ENCODE measurements around the gene CABP1.

Gene CABP1

GRCh38 chr12:120631097-120631496 lies 9.3 kb upstream of the CABP1 start:
- DNase-seq (ENCODE audit: low read depth, low spot score): no peak

DNA sequence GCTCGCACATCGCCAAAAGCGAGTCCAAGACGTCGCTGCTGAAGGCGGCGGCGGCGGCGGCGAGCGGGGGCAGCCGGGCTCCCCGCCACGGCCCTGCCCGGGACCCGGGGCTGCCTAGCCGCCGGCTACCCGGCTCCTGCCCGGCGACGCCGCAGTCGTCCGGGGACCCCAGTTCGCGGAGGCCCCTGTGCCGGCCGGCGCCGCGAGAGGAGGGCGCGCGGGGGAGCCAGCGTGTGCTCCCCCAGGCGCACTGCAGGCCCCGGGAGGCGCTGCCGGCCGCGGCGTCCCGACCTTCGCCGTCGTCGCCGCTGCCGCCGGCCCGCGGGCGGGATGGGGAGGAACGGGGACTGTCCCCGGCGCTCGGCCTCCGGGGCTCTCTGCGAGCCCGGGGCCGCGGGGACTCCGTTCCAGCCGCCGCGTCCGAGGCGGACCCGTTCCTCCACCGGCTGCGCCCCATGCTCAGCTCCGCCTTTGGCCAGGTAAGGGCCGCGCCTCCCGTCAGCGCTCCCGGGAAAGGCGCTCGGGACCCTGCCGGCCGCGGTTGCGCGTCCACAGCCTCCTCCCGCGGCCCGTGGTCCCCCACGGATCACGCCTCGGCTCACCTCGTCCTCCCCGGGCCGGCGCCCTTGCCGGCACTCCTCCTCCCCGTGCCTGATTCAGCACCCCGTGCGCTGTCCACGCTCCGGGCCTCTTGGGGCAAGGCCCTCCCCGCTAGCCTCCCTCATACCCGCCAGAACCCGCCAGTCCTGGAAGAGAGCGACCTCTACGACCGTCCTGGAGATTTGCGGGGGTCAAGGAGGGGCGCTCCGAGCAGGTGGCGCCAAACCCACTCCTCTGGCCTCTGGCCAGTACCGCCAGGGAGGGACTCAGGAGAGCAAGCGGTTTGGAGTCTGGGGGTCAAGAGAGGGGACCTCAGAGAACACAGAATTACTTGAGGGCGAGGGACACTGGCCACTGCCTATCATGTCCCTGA lies 721 bp downstream of the CABP1 start:
- DNase-seq (ENCODE audit: low read depth, low spot score): peak; percentile 13

GRCh38 chr12:120642121-120642520 lies 1.7 kb downstream of the CABP1 start:
- DNase-seq (ENCODE audit: low read depth, low spot score): no peak

DNA sequence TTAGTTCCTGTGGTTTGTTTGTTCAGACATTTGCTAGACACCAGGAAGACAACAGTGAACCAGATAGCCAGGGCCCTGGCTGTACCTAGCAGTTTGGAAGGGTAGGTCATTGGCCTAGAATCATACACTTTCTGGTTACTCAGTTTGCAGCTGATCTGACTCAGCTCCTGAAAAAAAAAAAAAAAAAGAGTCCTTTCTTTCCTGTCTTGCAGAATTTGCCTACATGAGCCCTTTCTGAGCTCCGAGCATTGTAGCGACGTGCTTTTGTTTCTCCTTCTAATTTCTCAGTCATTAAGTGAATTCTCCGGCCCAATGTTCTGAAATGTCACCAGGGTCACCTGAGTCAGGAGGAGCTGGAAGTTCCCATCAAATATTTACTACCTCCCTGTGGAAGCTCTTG lies 2.4 kb downstream of the CABP1 start:
- no peak for DNase-seq (ENCODE audit: low read depth, low spot score)

DNA sequence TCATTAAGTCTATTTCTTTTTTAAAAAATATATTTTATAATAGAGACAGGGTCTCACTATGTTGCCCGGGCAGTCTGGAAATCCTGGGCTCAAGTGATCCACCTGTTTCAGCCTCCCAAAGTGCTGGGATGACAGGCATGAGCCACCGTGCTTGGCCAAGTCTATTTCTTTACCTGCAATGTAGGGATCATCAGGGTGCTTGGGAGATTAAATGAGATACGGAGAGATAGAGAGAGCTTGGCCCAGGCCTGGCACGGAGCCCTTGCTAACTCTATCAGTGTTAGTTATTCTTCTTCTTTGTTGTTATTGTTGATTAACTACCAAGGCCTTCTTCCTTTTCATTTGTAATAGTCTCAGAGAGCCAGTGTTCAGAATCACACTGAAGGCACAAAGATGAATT lies 3.1 kb downstream of the CABP1 start:
- no peak for DNase-seq (ENCODE audit: low read depth, low spot score)

- no peak for DNase-seq (ENCODE audit: low read depth, low spot score)
Observed at GRCh38 chr12:120646044-120646443, 5.6 kb downstream of the CABP1 start.

DNA sequence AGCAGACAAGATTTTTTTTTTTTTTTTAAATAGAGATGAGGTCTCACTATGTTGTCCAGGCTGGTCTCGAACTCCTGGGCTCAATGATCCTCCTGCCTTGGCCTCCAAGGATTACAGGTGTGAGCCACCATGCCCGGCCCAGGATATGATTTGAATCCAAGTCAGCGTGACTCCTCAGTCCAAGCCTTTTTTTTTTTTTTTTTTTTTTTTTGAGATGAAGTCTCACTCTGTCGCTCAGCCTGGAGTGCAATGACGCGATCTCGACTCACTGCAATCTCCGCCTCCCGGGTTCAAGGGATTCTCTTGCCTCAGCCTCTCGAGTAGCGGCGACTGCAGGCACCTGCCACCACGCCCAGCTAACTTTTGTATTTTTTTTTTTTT lies 6.9 kb downstream of the CABP1 start:
- no peak for DNase-seq (ENCODE audit: low read depth, low spot score)

- DNase-seq (ENCODE audit: low read depth, low spot score): no peak
Observed at GRCh38 chr12:120649442-120650232, 9.2 kb downstream of the CABP1 start.

GRCh38 chr12:120650233-120650690 lies 9.8 kb downstream of the CABP1 start:
- DNase-seq (ENCODE audit: low read depth, low spot score): no peak

- DNase-seq (ENCODE audit: low read depth, low spot score): no peak
Observed at GRCh38 chr12:120651821-120652220, 11.4 kb downstream of the CABP1 start.

GRCh38 chr12:120652656-120653435 lies 12.4 kb downstream of the CABP1 start:
- DNase-seq (ENCODE audit: low read depth, low spot score): no peak

- no peak for DNase-seq (ENCODE audit: low read depth, low spot score)
Observed at GRCh38 chr12:120653611-120654010, 13.2 kb downstream of the CABP1 start.

DNA sequence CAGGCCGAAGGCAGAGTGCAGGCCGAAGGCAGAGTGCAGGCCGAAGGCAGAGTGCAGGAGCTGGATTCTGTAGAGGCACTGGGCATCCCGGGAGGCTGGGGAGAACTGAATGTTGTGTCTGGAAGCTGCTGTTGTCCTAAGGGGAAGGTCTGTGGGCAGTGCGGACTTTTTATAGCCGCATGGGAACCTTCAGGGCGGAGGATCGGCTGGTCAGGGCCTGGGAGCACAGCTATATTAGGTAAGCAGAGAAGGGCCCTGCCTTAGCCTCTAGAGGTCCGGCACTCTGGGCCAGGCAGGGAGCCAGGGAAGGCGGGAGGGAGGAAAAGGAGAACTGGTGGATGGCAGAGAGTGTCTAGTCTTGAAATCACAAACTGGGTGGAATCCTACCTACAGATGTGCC lies 14.2 kb downstream of the CABP1 start:
- DNase-seq (ENCODE audit: low read depth, low spot score): no peak

DNA sequence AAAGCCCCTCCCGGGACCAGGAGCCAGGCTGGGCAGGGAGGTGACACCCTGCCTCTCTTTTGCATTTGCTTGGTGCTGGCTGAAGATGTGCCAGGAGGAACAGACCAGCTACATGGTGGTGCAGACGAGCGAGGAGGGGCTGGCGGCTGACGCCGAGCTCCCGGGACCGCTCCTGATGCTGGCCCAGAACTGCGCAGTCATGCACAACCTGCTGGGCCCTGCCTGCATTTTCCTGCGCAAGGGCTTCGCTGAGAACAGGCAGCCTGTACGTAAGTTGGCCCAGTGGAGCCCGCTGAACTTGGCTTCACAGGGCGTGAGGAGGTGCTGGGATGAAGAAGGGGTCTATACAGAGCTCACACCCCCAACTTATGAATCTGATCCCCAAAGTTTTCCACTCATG lies 15.6 kb downstream of the CABP1 start:
- no peak for DNase-seq (ENCODE audit: low read depth, low spot score)

- no peak for DNase-seq (ENCODE audit: low read depth, low spot score)
Observed at GRCh38 chr12:120658286-120659150, 18.1 kb downstream of the CABP1 start.

DNA sequence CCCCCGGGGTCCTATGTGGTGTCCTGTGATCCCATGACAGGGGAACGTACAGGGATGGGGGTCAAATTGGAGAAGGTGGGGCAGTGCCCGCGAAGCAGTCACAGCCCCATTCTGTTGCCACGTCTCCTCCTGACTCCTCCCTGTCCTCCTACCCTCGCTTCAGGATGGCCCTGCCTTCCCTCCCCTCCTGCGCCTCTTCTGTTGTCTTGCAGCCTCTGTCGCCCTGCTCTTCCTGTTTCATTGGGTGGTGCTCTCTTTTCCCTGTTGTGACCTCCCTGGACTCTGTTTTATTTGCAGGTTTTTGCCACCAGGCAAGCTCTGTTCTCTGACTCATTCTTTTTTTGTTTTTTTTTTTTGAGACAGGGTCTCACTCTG lies 18.7 kb downstream of the CABP1 start:
- no peak for DNase-seq (ENCODE audit: low read depth, low spot score)

GRCh38 chr12:120661432-120661831 lies 21.0 kb downstream of the CABP1 start:
- DNase-seq (ENCODE audit: low read depth, low spot score): no peak

DNA sequence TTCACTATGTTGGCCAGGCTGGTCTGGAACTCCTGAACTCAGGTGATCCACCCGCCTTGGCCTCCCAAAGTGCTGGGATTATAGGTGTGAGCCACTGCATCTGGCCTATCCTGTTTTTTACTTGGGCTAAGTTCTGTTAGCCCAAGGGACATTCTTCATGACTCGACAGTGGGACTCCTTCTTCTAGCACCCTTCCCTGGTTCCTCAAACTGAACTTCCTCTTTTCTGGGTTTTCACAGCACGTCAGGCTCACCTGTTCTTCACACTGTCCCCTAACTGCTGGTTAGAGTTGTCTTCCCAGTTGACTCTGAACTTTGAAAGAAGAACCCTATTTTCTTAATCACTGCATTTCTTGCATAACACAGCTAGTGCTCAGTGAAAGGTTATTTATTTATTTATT lies 22.5 kb downstream of the CABP1 start:
- DNase-seq (ENCODE audit: low read depth, low spot score): no peak

GRCh38 chr12:120663741-120664140 lies 23.3 kb downstream of the CABP1 start:
- DNase-seq (ENCODE audit: low read depth, low spot score): no peak

GRCh38 chr12:120666571-120667390 lies 26.4 kb downstream of the CABP1 start:
- DNase-seq (ENCODE audit: low read depth, low spot score): no peak

Measured in activated CD4-positive, CD25-positive, alpha-beta regulatory T cell treated with anti-CD3 and anti-CD28 coated beads, Interleukin-2, amount 50 U/mL, for 16 hours (primary cell).